Activated naive CD8-positive, alpha-beta T cell (primary cell): ENCODE data around the gene SH2B3.

Experiments
- H3K27ac Mint-ChIP-seq: one replicate; pipeline ENCODE4 v1.8.0; 2021; ENCODE audit warnings: mixed read lengths
- H3K27me3 Mint-ChIP-seq: one replicate; pipeline ENCODE4 v1.8.0; 2021; ENCODE audit warnings: mixed read lengths
- H3K36me3 Mint-ChIP-seq: one replicate; pipeline ENCODE4 v1.8.0; 2021; ENCODE audit warnings: mixed read lengths
- H3K4me1 Mint-ChIP-seq: one replicate; pipeline ENCODE4 v1.8.0; 2021; ENCODE audit warnings: low read depth, mixed read lengths
- H3K4me3 Mint-ChIP-seq: one replicate; pipeline ENCODE4 v1.8.0; 2021; ENCODE audit warnings: mild to moderate bottlenecking, mixed read lengths
- H3K9me3 Mint-ChIP-seq: one replicate; pipeline ENCODE4 v1.8.0; 2021; ENCODE audit warnings: low read depth, mixed read lengths

SH2B3 gene

DNA sequence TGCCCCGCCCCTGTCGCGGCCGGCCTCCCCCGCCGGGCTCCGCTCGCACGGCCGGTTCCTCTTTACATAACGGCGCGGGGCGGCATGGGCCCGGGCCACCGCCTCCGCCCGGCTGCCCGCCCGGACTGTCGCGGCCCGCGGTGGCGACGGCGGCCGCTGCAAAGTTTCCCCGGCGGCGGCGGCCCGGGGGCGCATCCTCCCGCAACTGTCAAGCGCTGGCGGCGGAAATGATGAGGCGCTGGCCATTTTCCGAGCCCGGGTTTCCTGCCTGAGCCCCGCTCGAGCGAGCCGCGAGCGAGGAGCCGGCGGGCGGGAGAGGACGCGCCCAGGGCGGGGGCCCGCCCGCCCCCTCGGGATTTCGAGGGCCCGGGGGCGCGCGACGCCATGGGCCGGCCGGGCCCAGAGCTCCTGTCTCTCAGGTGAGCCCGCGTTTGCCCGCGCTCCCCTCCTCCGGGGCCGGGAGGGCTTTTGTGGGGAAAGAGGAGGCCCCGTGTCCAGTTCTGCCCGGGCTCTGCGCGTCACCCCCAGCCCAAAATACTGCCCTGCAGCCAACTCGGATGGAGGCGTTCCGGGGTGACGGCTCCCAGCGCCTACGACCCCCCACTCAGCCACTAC lies at the start of gene SH2B3:
Gene SH2B3, plus strand, starts transcription at position 65 of the 615 bp plus-strand sequence. CDS start 12,223 bp downstream, outside the sequence.
- Mint-ChIP-seq H3K27me3 (no peaks in the 10 kb centered on the region), H3K4me1 (peaks cover 57% of the 10 kb centered on the region), H3K36me3 (peaks cover 2% of the 10 kb centered on the region), H3K4me3 (peak within 1 kb of the TSS; percentile 95), H3K27ac (peak within 1 kb of the TSS; percentile 92), H3K9me3 (no peaks in the 10 kb centered on the region)

DNA sequence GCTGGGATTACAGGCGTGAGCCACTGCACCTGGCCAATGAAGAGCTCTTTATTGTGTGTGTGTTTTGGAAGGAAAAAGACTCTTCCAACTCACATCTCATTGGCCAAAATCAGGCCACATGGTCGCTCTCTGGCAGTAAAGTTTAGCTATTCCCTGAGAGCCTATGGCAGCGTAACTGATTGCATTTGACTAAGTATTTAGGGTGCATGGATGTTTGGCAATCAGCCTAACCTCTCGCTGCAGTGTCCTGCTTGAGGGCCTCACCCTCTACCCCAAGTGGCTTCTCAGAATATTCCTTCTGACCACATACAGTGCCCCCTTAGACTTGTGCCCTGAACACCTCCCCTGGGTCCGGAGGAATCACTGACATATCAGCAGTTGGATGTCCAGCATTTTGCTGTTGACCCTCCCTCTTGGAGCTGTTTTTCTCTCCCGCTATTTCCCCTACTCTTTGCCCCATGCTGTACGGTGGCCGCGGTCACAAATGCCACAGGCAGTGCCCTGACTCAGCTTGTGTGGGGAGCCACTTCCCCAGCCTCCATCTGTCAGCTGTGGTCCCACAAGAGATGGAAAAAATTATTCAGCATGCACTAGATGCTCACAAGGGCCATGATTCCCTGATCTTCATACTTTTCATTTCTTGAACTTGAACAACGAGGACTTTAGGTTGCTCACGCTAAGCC lies 46.4 kb upstream of the SH2B3 start:
- Mint-ChIP-seq H3K4me1 (peaks cover 15% of the 10 kb centered on the region), H3K9me3 (no peaks in the 10 kb centered on the region), H3K27me3 (peaks cover 2% of the 10 kb centered on the region), H3K4me3 (no peak overlapping the region), H3K36me3 (no peaks in the 10 kb centered on the region), H3K27ac (peak overlapping the region; percentile 23)

- no peaks in the 10 kb centered on the region for H3K9me3 Mint-ChIP-seq
- peaks cover 15% of the 10 kb centered on the region for H3K4me1 Mint-ChIP-seq
- no peaks in the 10 kb centered on the region for H3K36me3 Mint-ChIP-seq
- peak overlapping the region; percentile 23 for H3K27ac Mint-ChIP-seq
- H3K27me3 Mint-ChIP-seq: peaks cover 2% of the 10 kb centered on the region
- no peak overlapping the region for H3K4me3 Mint-ChIP-seq
Measured at GRCh38 chr12:111359914-111360276, 45.8 kb upstream of the SH2B3 start.

DNA sequence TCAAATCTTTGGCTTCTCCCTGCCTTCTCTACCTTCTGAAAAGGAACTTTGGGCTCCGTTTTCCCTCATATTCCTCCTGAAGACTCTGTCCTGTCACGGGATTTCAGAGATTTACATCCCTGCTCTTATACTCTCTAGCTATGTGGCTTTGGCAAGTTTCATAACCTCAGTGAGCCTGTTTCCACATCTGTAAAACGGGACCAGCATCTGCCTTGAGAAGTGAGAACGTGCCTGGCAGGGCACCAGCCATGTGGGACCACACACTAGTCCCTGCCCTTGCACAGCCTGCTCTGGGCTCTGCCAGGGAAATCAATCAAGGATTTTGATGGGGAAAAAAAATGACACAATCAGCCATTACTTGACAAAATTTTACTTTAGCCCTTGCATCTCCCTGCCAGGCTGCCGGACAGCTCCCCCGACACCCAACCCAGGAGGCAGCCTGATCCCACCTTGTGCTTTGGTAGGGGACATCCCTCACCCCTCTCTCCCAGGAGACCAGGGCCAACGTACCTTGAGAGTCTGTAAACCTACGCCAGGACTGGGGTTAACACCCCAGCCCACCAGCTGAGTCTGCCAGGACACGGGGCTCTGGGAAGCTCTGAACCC lies 45.3 kb upstream of the SH2B3 start:
- H3K36me3 Mint-ChIP-seq: no peaks in the 10 kb centered on the region
- H3K27ac Mint-ChIP-seq: no peak overlapping the region
- peaks cover 2% of the 10 kb centered on the region for H3K27me3 Mint-ChIP-seq
- H3K4me3 Mint-ChIP-seq: no peak overlapping the region
- H3K4me1 Mint-ChIP-seq: peaks cover 15% of the 10 kb centered on the region
- H3K9me3 Mint-ChIP-seq: no peaks in the 10 kb centered on the region

DNA sequence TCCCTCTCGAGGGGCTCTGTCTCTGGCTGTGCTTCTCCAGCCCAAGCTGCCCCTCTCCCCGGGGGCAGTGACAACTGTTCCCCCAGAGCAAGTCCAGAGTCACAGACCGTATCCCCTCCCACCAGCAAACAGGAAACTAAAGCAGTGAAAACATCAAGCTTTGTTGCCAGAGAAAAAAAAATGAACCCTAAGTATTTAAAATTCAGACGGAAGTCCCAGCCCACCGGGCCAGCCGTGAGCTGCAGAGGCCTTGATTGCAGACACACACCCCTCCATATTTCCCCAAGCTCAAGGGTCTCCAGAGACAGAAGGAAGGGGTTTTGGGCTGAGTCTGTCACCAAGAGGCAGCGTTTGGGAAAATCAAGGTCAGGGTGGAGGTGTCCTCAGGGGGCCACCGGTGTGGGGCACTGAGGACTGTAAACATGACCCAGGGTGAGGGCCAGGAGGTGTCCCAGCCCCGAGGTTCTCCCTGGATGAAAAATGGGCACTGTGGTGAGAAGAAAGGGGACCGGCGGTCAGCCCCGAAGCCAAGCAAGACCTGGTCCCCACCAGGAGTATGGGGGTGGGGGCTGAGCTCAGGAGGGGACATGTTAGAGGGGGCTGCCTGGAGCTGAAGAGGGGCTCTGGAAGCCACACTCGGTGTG lies 44.5 kb upstream of the SH2B3 start:
- Mint-ChIP-seq H3K36me3 (no peaks in the 10 kb centered on the region), H3K9me3 (no peaks in the 10 kb centered on the region), H3K4me3 (no peak overlapping the region), H3K27me3 (peaks cover 2% of the 10 kb centered on the region), H3K4me1 (peaks cover 16% of the 10 kb centered on the region), H3K27ac (no peak overlapping the region)

DNA sequence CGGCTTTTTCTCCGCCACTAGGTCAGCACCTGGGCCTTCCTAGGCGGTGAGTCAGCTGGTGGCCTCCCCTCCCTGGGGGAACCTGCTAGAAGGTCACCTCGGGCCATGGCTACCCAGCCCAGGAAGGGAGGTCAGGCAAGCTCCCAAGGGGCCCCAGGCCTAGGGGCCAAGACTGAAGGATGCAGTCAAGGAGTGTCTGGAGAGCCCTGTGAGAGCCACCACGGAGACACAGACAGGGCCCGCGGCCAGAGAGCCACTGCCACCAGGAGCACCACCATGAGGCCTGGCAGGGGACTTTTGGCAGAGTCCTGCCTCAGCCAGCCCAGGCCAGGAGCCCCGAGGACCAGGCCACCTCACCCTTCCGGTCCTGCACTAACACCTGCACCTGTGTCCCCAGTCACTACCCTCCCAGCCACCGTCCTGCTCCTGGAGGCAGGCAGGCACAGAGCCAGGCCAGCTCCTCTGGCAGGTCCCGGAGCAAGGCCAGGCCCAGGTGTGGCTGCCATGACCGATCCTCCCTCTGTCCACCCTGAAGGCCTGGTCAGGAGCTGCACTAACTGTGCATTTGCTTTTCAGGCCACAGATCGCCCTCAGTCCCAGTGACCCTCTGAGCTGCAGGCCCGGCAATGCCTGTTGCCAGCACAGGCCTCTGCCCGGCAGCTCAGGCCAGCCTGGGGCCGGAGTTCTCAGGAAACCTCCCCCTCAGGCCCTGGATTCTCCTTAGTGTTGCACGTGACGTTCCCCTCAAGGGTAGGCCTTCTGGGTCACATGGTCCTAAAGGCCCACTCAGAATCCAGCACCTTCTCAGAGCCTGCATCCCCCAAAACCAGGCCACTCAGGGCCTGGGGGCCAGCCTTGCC lies 43.8 kb upstream of the SH2B3 start:
- peaks cover 2% of the 10 kb centered on the region for H3K27me3 Mint-ChIP-seq
- H3K27ac Mint-ChIP-seq: no peak overlapping the region
- no peak overlapping the region for H3K4me3 Mint-ChIP-seq
- H3K4me1 Mint-ChIP-seq: peaks cover 18% of the 10 kb centered on the region
- no peaks in the 10 kb centered on the region for H3K9me3 Mint-ChIP-seq
- H3K36me3 Mint-ChIP-seq: no peaks in the 10 kb centered on the region

- no peaks in the 10 kb centered on the region for H3K9me3 Mint-ChIP-seq
- no peak overlapping the region for H3K4me3 Mint-ChIP-seq
- peaks cover 2% of the 10 kb centered on the region for H3K27me3 Mint-ChIP-seq
- peaks cover 23% of the 10 kb centered on the region for H3K4me1 Mint-ChIP-seq
- H3K36me3 Mint-ChIP-seq: no peaks in the 10 kb centered on the region
- no peak overlapping the region for H3K27ac Mint-ChIP-seq
Measured at GRCh38 chr12:111362687-111363475, 42.8 kb upstream of the SH2B3 start.

- Mint-ChIP-seq H3K4me1 (peaks cover 27% of the 10 kb centered on the region), H3K4me3 (no peak overlapping the region), H3K9me3 (no peaks in the 10 kb centered on the region), H3K27ac (no peak overlapping the region), H3K27me3 (peaks cover 2% of the 10 kb centered on the region), H3K36me3 (no peaks in the 10 kb centered on the region)
Measured at GRCh38 chr12:111363578-111363977, 42.1 kb upstream of the SH2B3 start.

DNA sequence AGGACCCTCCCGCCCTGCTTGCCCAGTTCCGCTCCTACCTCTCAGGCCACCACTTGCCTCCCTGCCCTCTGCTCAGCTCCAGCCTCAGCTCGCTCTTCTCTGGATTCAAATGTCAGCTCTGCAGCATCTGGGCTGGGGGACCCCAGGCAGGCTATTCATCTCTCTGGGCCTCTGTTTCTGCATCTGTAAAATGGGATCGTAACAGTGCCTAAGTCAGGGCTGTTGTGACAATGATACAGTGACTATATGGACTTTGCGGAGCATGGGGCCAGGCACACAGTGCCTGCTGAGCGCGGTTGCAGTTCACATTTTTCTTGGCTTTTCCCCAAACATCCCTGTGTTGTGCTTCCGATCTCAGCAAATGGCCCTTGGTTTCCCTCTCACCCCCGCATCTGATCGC lies 39.6 kb upstream of the SH2B3 start:
- Mint-ChIP-seq H3K4me3 (no peak overlapping the region), H3K27ac (no peak overlapping the region), H3K9me3 (no peaks in the 10 kb centered on the region), H3K36me3 (no peaks in the 10 kb centered on the region), H3K4me1 (peaks cover 21% of the 10 kb centered on the region), H3K27me3 (no peaks in the 10 kb centered on the region)

GRCh38 chr12:111366583-111366982 lies 39.1 kb upstream of the SH2B3 start:
- Mint-ChIP-seq H3K36me3 (no peaks in the 10 kb centered on the region), H3K4me1 (peaks cover 18% of the 10 kb centered on the region), H3K27ac (no peak overlapping the region), H3K27me3 (no peaks in the 10 kb centered on the region), H3K4me3 (no peak overlapping the region), H3K9me3 (no peaks in the 10 kb centered on the region)

DNA sequence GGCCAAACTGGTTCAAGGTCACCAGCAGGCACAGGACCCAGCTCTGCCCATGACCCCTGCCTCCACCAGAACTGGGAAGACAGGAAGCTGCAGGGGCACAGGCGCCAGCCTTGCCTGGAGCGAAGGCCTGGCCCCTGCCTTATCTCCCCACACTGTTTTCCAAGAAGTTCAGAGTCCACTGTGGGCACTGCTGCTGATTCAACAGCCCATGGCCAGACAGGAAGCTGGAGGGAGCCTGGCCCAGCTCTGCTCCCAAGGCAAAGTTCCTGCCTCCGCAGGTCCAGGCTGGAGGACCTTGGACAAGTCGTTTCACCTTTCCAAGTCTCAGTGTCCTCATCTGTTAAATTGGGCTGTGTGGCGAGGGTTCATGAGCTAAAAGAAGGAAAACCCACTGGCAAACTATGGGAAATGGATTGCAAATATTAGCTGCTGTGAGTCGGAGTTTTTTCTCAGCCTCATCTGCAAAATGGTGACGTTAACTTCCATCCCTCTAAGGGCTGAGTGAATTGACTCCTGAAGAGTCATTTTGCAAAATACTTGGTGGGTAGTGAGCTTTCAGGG lies 38.0 kb upstream of the SH2B3 start:
- Mint-ChIP-seq H3K9me3 (no peaks in the 10 kb centered on the region), H3K27ac (no peak overlapping the region), H3K36me3 (no peaks in the 10 kb centered on the region), H3K4me3 (peak overlapping the region; percentile 77), H3K27me3 (no peaks in the 10 kb centered on the region), H3K4me1 (peaks cover 18% of the 10 kb centered on the region)

DNA sequence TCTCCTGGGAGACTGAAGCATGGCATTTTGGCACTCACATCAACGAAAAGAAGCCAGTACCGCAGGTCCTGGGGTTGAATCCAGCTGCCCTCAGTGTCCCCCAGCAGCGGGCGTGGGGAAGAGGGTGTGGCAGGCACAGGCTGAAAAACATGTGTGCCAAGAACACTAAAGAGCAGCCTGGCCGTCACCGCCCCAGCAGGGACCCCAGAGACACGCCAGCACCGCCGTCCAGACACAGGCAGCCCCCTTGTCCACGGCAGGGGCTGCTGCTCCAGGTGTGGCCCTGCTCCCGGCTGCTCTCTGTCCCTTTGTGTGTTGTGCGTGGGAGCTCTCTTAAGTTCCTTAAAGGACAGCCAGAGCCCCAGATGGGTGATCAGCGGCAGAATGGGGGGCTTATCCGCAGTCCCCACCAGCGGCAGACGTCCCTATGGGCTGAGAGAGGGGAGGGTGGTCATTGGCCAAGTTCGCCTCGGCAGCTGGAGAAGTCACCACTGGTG lies 37.4 kb upstream of the SH2B3 start:
- Mint-ChIP-seq H3K4me3 (peak overlapping the region; percentile 77), H3K27me3 (no peaks in the 10 kb centered on the region), H3K36me3 (no peaks in the 10 kb centered on the region), H3K27ac (no peak overlapping the region), H3K4me1 (peaks cover 18% of the 10 kb centered on the region), H3K9me3 (no peaks in the 10 kb centered on the region)

DNA sequence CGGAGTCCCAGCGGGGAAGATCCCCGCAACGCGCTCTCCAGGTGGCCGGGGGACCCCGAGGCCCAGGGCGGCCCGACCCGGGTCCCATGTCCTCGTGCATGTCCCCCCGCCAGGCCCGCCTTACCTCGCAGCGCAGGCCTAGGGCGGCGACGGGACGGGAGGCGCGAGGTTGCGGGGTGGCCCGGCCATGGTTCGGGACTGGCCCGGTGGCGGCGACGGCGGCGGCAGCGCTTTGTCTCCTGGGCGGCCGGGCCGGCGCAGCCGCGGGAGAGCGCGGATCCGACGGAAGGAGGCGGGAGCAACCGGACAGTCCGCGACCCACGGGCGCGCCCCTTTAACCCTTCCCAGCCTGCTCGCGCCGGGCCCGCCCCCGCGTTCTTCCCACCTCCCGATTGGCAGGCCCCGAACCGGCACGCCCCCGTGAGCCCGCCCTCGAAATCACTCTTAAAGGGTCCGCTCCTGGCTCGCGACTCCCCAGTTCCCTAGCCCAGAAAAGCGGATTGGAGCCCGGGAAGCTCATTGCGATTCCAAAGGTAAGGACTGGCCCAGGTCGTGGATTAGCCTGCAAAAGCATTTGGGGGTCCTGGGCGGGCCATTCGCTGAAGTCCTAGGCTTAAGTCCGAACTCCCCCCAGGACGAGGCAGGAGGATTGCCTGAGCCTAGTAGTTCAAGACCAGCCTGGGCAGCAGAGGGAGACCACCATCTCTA lies 36.8 kb upstream of the SH2B3 start, which contains the start of gene PHETA1:
Gene PHETA1, minus strand, starts transcription at position 308 of the 708 bp plus-strand sequence. CDS start 5,668 bp downstream, outside the sequence.
- Mint-ChIP-seq H3K36me3 (no peaks in the 10 kb centered on the region), H3K9me3 (no peaks in the 10 kb centered on the region), H3K27me3 (no peaks in the 10 kb centered on the region), H3K4me1 (peaks cover 18% of the 10 kb centered on the region), H3K4me3 (peak within 1 kb of the TSS; percentile 81), H3K27ac (no peak within 1 kb of the TSS)
